Prostate gland (tissue), 2 donors: ENCODE data around the gene EBF3. TPM values are rescaled to one million over a fixed set of nuclear protein-coding genes. Genes with fewer than 3 reads are reported as not detected.

Experiments
- DNase-seq: peaks from one replicate; pipeline ENCODE4 v3.0.0-alpha.2; 2019; ENCODE audit warnings: low spot score
- H3K27ac ChIP-seq, 2 donors: fragments of 200-600 bp; sonication (generic); 2 replicates each; pipeline ENCODE4 v1.5.1; 2017 to 2019
- H3K27me3 ChIP-seq: fragments of 200-600 bp; sonication (generic); replicated peaks from 2 replicates; pipeline ENCODE4 v1.5.1; 2019; ENCODE audit not compliant: insufficient read depth
- H3K36me3 ChIP-seq, 2 donors: fragments of 200-600 bp; sonication (generic); 1 replicate in 1 of 2; 2 replicates in 1 of 2; pipeline versions ENCODE4 v1.5.1 to v1.8.1; 2017 to 2019
- H3K4me1 ChIP-seq: fragments of 200-600 bp; sonication (generic); replicated peaks from 2 replicates; pipeline ENCODE4 v1.5.1; 2019
- H3K4me3 ChIP-seq, 2 donors: fragments of 200-600 bp; sonication (generic); 2 replicates each; pipeline ENCODE4 v1.5.1; 2017 to 2019
- H3K9me3 ChIP-seq: fragments of 200-600 bp; sonication (generic); 2 replicates; pipeline ENCODE4 v1.5.1; 2017
- POLR2A ChIP-seq: fragments of 450-650 bp; IDR thresholded peaks from one replicate; pipeline ENCODE4 v1.6.1; 2016; ENCODE audit warnings: antibody characterized with exemption, mild to moderate bottlenecking
- POLR2AphosphoS5 ChIP-seq: sonication (generic); formaldehyde crosslinking; IDR thresholded peaks from one replicate; pipeline ENCODE4 v1.6.1; 2017; ENCODE audit warnings: antibody characterized with exemption
- WGBS: methylation state at CpG from one replicate; pipeline ENCODE4 v1.1.5; 2018; 5-methylcytosine and 5-hydroxymethylcytosine counted together
- intact Hi-C: fragments of 100-400 bp; cut with DNase I; formaldehyde crosslinking; loops from one replicate; pipeline ENCODE4 v1.14.2; 2022
- total RNA-seq, 2 donors: library from RNA; depleted of rRNA; stranded (reverse); fragments of >200 nt; gene quantifications; one replicate each; pipeline ENCODE4 v1.1.0, GENCODE V29; 2016
- TF ChIP-seq, protein P1 (sequence below), 4 experiments: fragments of 200-600 bp in 2 of 4; fragments of 450-650 bp in 2 of 4; sonication (generic) in 2 of 4; IDR thresholded peaks; 1 replicate in 3 of 4; 2 replicates in 1 of 4; pipeline ENCODE4 v1.5.1; 2016 to 2019; ENCODE audit warnings: antibody characterized with exemption in 4 of 4, mild to moderate bottlenecking in 2 of 4, moderate library complexity in 2 of 4

The EBF3 gene
- total RNA-seq, 2 donors from 2014 or later: 1.5 to 7.8 TPM

DNA sequence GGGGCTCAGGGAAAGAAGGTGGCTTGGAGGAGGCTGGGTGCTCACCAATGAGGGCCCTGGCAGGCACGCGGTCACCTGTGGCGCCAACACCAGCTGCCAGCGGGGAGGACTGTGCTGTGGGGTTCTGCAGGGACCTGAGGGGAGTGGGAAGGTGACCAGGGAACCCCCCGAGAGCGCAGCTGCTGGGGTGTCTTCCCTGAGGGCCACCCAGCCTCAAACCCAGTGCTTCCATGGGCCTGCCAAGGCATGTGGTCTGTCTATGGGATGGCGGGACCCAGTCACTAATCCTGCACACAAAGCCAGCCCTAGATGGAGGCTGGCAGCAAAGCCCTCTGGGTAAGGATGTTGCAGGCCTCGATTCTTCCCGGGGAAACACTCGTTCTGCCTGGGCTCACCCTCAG, 117.1 kb downstream of the EBF3 start:
- Histone ChIP-seq H3K9me3 (no peaks in the 10 kb centered on the region), H3K36me3 (no peaks in the 10 kb centered on the region), H3K4me1 (no peaks in the 10 kb centered on the region), H3K27ac (no peak overlapping the region), H3K27me3 (peaks cover 2% of the 10 kb centered on the region), H3K4me3 (no peak overlapping the region)
- no peak for TF ChIP-seq POLR2A
- no peak for TF ChIP-seq POLR2AphosphoS5
- intact Hi-C loops: no loop called here
- WGBS: 70% methylated on average over 10 of the region's 10 CpGs
- no peak for DNase-seq

DNA sequence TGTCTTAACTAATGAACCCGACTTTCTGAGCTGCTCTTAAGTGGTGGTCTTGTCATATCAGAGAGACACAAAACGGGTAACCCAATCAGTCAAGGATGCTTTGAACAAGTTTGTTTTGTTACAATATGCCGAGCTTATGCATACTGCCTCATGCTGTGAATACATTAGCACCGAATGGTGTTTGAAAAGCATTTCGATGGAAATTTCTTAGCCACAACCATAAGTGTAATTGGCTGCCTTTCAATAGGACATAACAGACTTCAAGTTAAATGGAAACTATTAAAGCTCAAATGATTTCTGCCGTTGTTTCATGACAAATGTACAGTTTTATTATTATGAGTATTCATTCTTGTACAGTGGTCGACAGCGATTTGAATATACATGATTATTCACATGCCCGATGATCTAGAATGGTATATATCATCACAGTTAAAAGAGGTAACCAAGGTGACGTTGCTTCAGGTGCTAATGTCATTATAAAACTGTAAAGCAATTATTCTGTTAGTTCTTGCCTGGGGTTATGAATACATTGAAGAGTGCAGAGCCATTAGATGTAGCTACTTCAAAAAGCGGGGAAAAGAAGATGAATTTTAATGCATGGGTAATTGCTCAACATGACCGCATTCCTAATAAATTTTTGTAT, 118.8 kb downstream of the EBF3 start:
- H3K4me3 ChIP-seq: no peak overlapping the region
- H3K9me3 ChIP-seq: no peaks in the 10 kb centered on the region
- DNase-seq: no peak
- no peak overlapping the region for H3K27ac ChIP-seq
- intact Hi-C loops: no loop called here
- no peaks in the 10 kb centered on the region for H3K36me3 ChIP-seq
- 91% methylated on average over 12 of the region's 12 CpGs for WGBS
- H3K27me3 ChIP-seq: no peaks in the 10 kb centered on the region
- no peak for TF ChIP-seq POLR2AphosphoS5
- TF ChIP-seq POLR2A: no peak
- TF ChIP-seq, protein P1, sequence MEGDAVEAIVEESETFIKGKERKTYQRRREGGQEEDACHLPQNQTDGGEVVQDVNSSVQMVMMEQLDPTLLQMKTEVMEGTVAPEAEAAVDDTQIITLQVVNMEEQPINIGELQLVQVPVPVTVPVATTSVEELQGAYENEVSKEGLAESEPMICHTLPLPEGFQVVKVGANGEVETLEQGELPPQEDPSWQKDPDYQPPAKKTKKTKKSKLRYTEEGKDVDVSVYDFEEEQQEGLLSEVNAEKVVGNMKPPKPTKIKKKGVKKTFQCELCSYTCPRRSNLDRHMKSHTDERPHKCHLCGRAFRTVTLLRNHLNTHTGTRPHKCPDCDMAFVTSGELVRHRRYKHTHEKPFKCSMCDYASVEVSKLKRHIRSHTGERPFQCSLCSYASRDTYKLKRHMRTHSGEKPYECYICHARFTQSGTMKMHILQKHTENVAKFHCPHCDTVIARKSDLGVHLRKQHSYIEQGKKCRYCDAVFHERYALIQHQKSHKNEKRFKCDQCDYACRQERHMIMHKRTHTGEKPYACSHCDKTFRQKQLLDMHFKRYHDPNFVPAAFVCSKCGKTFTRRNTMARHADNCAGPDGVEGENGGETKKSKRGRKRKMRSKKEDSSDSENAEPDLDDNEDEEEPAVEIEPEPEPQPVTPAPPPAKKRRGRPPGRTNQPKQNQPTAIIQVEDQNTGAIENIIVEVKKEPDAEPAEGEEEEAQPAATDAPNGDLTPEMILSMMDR (IDR thresholded peaks at IDR 0.05): no peak
- H3K4me1 ChIP-seq: no peaks in the 10 kb centered on the region

DNA sequence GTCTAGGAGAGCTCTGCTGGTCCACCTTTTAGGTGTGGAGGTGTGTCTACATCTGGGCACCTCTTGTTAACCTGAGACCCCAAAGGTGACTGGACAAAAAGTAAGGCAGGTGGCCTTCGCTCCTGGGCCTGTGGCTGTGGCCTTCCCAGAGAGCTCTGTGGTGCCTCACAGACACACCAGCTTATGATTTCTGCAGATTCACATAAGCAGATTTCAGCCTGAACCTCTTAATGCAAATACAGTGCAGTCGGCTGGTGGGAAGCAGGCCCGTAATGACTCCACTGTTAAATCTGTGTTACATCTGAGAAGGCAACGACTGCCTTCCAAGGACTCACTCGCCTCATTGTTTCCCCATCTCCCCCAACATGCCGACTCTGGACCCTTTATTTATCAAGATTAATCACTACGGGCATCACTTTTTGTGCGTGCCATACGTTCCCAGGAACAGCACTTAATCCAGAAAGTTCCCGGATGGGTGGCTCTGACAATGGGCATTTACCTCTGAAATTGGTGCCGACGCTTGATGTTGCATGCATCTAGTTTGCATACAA, 119.8 kb downstream of the EBF3 start:
- no peak for DNase-seq
- Histone ChIP-seq H3K27ac (no peak overlapping the region), H3K9me3 (no peaks in the 10 kb centered on the region), H3K4me3 (no peak overlapping the region), H3K27me3 (no peaks in the 10 kb centered on the region), H3K36me3 (no peaks in the 10 kb centered on the region), H3K4me1 (no peaks in the 10 kb centered on the region)
- 90% methylated on average over 12 of the region's 12 CpGs for WGBS
- TF ChIP-seq POLR2A (no peak), POLR2AphosphoS5 (no peak)
- TF ChIP-seq, protein P1 (IDR thresholded peaks at IDR 0.05): no peak
- intact Hi-C loops: no loop called here

DNA sequence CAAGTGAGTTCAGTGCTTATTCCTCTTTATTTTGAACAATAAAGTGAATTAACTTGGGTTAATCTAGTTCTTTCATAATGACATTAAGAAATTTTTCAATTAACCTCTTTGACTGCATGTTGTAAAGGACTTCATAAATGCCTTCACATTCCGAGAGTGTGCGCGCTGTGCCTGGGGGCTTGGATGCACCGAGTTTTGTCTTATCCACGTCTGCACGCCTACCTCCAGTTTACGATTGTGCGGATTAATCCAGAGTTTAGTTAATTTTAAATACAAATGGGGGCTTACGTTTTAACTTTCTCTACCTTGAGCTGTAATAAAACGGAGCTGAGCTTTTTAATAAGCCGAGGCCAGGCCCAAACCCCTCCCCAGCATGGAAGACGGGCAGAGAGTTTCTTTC, 120.4 kb downstream of the EBF3 start:
- no peak overlapping the region for H3K27ac ChIP-seq
- H3K4me1 ChIP-seq: no peaks in the 10 kb centered on the region
- intact Hi-C loops: no loop called here
- DNase-seq: no peak
- H3K9me3 ChIP-seq: no peaks in the 10 kb centered on the region
- 76% methylated on average over 12 of the region's 12 CpGs for WGBS
- TF ChIP-seq, protein P1 (IDR thresholded peaks at IDR 0.05): no peak
- no peak for TF ChIP-seq POLR2A
- TF ChIP-seq POLR2AphosphoS5: no peak
- H3K36me3 ChIP-seq: no peaks in the 10 kb centered on the region
- no peaks in the 10 kb centered on the region for H3K27me3 ChIP-seq
- no peak overlapping the region for H3K4me3 ChIP-seq

DNA sequence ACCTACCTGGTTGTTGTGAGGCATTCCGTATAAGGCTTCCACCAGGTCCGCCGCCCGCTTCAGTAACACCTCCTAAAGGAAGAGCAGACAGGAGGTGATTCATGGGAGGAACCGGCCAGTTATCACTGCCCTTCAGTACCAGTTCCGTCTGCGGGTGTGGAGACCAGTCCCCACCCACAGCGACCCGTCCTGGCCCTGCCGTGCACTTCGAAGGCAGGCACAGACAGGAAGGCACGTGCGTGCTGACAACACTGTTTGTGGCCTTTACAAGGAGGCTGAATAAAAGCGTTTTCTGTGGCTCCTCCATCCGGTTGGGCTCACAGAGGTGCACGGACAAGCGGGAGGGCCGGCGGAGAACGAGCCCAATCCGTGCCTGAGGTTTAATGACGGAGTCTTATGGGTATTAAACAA, 120.9 kb downstream of the EBF3 start:
- no peaks in the 10 kb centered on the region for H3K4me1 ChIP-seq
- H3K27me3 ChIP-seq: no peaks in the 10 kb centered on the region
- TF ChIP-seq, protein P1 (IDR thresholded peaks at IDR 0.05): no peak
- no peak for TF ChIP-seq POLR2AphosphoS5
- no peak for TF ChIP-seq POLR2A
- no peaks in the 10 kb centered on the region for H3K9me3 ChIP-seq
- intact Hi-C loops: no loop called here
- no peak overlapping the region for H3K4me3 ChIP-seq
- no peak for DNase-seq
- no peaks in the 10 kb centered on the region for H3K36me3 ChIP-seq
- WGBS: 53% methylated on average over 22 of the region's 22 CpGs
- H3K27ac ChIP-seq: no peak overlapping the region
